ENCODE measurements around the gene PTPRN.

DNA sequence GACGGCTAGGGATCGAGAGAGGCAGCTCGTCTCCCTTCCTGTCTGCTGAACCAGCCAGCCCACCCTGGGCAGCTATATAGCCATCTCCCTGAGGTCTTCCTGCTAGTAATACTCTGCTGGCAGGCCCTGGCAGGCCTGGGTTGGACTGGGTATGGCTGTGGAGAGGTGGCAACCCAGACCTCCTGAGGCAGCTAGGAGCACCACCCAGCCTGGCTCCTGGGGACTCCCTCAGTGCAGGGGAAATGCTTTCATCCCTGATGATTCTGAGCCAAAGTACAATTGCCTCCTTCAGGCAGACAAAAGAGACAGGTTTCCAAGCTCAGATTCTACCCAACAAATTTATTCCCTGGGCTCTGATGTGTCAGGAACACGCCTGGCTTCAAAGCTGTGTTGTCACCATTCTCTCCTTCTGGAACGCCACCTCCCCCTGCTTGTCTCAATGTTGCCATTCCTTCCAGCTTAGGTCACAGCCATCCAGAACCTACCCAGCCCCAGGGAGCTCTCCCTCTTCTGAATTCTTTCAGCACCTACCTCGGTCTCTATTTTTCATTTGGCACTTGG is 34.8 kb downstream of the PTPRN start:
- TF ChIP-seq POLR2A (IDR thresholded peaks at IDR 0.05; ENCODE audit: borderline replicate concordance, extremely low read depth, insufficient read depth, insufficient read length): no peak
- TF ChIP-seq RAD21 (IDR thresholded peaks at IDR 0.05; ENCODE audit: low read depth): no peak
- TF ChIP-seq, protein P1, sequence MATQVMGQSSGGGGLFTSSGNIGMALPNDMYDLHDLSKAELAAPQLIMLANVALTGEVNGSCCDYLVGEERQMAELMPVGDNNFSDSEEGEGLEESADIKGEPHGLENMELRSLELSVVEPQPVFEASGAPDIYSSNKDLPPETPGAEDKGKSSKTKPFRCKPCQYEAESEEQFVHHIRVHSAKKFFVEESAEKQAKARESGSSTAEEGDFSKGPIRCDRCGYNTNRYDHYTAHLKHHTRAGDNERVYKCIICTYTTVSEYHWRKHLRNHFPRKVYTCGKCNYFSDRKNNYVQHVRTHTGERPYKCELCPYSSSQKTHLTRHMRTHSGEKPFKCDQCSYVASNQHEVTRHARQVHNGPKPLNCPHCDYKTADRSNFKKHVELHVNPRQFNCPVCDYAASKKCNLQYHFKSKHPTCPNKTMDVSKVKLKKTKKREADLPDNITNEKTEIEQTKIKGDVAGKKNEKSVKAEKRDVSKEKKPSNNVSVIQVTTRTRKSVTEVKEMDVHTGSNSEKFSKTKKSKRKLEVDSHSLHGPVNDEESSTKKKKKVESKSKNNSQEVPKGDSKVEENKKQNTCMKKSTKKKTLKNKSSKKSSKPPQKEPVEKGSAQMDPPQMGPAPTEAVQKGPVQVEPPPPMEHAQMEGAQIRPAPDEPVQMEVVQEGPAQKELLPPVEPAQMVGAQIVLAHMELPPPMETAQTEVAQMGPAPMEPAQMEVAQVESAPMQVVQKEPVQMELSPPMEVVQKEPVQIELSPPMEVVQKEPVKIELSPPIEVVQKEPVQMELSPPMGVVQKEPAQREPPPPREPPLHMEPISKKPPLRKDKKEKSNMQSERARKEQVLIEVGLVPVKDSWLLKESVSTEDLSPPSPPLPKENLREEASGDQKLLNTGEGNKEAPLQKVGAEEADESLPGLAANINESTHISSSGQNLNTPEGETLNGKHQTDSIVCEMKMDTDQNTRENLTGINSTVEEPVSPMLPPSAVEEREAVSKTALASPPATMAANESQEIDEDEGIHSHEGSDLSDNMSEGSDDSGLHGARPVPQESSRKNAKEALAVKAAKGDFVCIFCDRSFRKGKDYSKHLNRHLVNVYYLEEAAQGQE (IDR thresholded peaks at IDR 0.05; ENCODE audit: low read depth): no peak
- TF ChIP-seq POLR2AphosphoS5 (IDR thresholded peaks at IDR 0.05; ENCODE audit: low read depth, low read length): no peak
- TF ChIP-seq CTCF (IDR thresholded peaks at IDR 0.05 in 2 of 3, conservative IDR thresholded peaks at IDR 0.05 in 1 of 3; ENCODE audit: borderline replicate concordance in 1 of 3, insufficient read depth in 1 of 3, low read depth in 2 of 3, low read length in 2 of 3): no peak
- no peak for TF ChIP-seq EZH2 (IDR thresholded peaks at IDR 0.05)
- TF ChIP-seq, protein P2, sequence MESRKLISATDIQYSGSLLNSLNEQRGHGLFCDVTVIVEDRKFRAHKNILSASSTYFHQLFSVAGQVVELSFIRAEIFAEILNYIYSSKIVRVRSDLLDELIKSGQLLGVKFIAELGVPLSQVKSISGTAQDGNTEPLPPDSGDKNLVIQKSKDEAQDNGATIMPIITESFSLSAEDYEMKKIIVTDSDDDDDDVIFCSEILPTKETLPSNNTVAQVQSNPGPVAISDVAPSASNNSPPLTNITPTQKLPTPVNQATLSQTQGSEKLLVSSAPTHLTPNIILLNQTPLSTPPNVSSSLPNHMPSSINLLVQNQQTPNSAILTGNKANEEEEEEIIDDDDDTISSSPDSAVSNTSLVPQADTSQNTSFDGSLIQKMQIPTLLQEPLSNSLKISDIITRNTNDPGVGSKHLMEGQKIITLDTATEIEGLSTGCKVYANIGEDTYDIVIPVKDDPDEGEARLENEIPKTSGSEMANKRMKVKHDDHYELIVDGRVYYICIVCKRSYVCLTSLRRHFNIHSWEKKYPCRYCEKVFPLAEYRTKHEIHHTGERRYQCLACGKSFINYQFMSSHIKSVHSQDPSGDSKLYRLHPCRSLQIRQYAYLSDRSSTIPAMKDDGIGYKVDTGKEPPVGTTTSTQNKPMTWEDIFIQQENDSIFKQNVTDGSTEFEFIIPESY (IDR thresholded peaks at IDR 0.05; ENCODE audit: extremely low read depth, insufficient replicate concordance, low read length): no peak
- TF ChIP-seq SP1 (IDR thresholded peaks at IDR 0.05; ENCODE audit: low read depth): no peak
- TF ChIP-seq CBX3 (IDR thresholded peaks at IDR 0.05; ENCODE audit: low read depth): no peak

Measured in HCT116 (cell line).